K562 (cell line): ENCODE measurements around the gene SLC6A1. TPM values are rescaled to one million over a fixed set of nuclear protein-coding genes. Genes with fewer than 3 reads are reported as not detected.
A peak's percentile ranks its signal among the peaks of the same experiment; 100 is the strongest.

Source experiments
- ATAC-seq: fragments of 200-7000 bp; cut with Tn5 transposase; 3 replicates; pipeline ENCODE4 v1.9.1; 2020; ENCODE audit warnings: moderate library complexity
- BruUV-seq: library from RNA; stranded (reverse); fragments of 400-500 nt; replicated peaks from 2 replicates; lab custom pipeline; 2021; lab: Mats Ljungman, UMichigan
- CTCF ChIA-PET: fragments of 300-600 bp; formaldehyde crosslinking; extraction: SDS; loops from one replicate; lab custom pipeline; 2021; ENCODE audit warnings: low intra/inter-chr PET ratio; lab: Yijun Ruan, JAX
- POLR2A ChIA-PET: fragments of 300-600, 350-650 bp; sonication (Branson Sonifier 250); formaldehyde crosslinking; extraction: SDS; loops from one replicate; lab custom pipeline; 2021; ENCODE audit warnings: antibody characterized with exemption, inconsistent platforms; lab: Yijun Ruan, JAX
- DNase-seq, 4 experiments: peaks; one replicate each; pipeline versions ENCODE4 v3.0.0 to v3.0.0-alpha.2; 2011 to 2018; ENCODE audit warnings: low spot score in 3 of 4, mixed read lengths in 3 of 4; ENCODE audit errors: extremely low read depth in 1 of 4
- FAIRE-seq: peaks from 2 replicates; lab custom pipeline; 2011; peaks lifted over from hg19 to GRCh38; lab: Jason Lieb, UNC
- H2AFZ ChIP-seq: 2 replicates; pipeline ENCODE4 v1.6.0; 2011; ENCODE audit warnings: low read depth, low read length, control low read depth, inconsistent platforms
- H3K27ac ChIP-seq: fragments of 200-600 bp; 3 replicates; pipeline ENCODE4 v1.8.0; 2011; ENCODE audit warnings: low read depth, mild to moderate bottlenecking, control low read depth, inconsistent platforms, low read length, moderate library complexity, mixed read lengths; ENCODE audit errors: extremely low read depth
- H3K27me3 ChIP-seq, 2 experiments: fragments of 300-600 bp in 1 of 2; 2 replicates in 1 of 2; 3 replicates in 1 of 2; pipeline versions ENCODE4 v1.6.0 to v1.8.0; 2011; ENCODE audit warnings: inconsistent platforms in 2 of 2, low read length in 2 of 2, mild to moderate bottlenecking in 1 of 2, mixed read lengths in 1 of 2, moderate library complexity in 1 of 2; ENCODE audit not compliant: control insufficient read depth in 2 of 2, insufficient read depth in 2 of 2
- H3K36me3 ChIP-seq: fragments of 300-600 bp; 3 replicates; pipeline ENCODE4 v1.8.0; 2011; ENCODE audit warnings: mild to moderate bottlenecking, low read length, inconsistent platforms; ENCODE audit not compliant: control insufficient read depth, insufficient read depth
- H3K4me1 ChIP-seq, 2 experiments: fragments of 200-600 bp in 1 of 2; replicated peaks in 1 of 2; 2 replicates in 1 of 2; 3 replicates in 1 of 2; pipeline versions ENCODE4 v1.5.1 to v1.8.0; 2011; ENCODE audit warnings: inconsistent platforms in 2 of 2, low read length in 2 of 2, mild to moderate bottlenecking in 1 of 2, mixed read lengths in 1 of 2, moderate library complexity in 1 of 2; ENCODE audit not compliant: control insufficient read depth in 2 of 2, insufficient read depth in 2 of 2
- H3K4me2 ChIP-seq: 2 replicates; pipeline ENCODE4 v1.6.1; 2011; ENCODE audit warnings: low read length, control low read depth, inconsistent platforms, mixed read lengths; ENCODE audit not compliant: insufficient read depth
- H3K4me3 ChIP-seq: fragments of 200-600 bp; sonication (generic), shearing (Covaris generic); 2 replicates; pipeline ENCODE4 v1.5.1; 2016; ENCODE audit warnings: control low read depth, inconsistent platforms
- H3K79me2 ChIP-seq: fragments of 200-600 bp; 3 replicates; pipeline ENCODE4 v1.8.0; 2011; ENCODE audit warnings: low read length, inconsistent platforms; ENCODE audit not compliant: control insufficient read depth, insufficient read depth
- H3K9ac ChIP-seq, 2 experiments: 2 replicates each; pipeline versions ENCODE4 v1.6.0 to v1.6.1; 2011; ENCODE audit warnings: low read depth in 2 of 2, low read length in 2 of 2, control low read depth in 1 of 2, inconsistent platforms in 1 of 2, mild to moderate bottlenecking in 1 of 2, mixed read lengths in 1 of 2; ENCODE audit not compliant: insufficient read depth in 1 of 2
- H3K9me1 ChIP-seq: one replicate; pipeline ENCODE4 v1.6.0; 2011; ENCODE audit warnings: inconsistent platforms, mild to moderate bottlenecking, low read length, moderate library complexity; ENCODE audit not compliant: control insufficient read depth, insufficient read depth
- H3K9me3 ChIP-seq: replicated peaks from 2 replicates; pipeline ENCODE4 v1.5.1; 2011; ENCODE audit warnings: low read depth, low read length, inconsistent platforms; ENCODE audit not compliant: control insufficient read depth, insufficient read depth
- H4K20me1 ChIP-seq: replicated peaks from 2 replicates; pipeline ENCODE4 v1.6.1; 2011; ENCODE audit warnings: low read length, inconsistent platforms, mixed read lengths; ENCODE audit not compliant: control insufficient read depth, insufficient read depth
- FOSL1 ChIP-seq: fragments of 200-800 bp; sonication (Bioruptor generic); conservative IDR thresholded peaks from 2 replicates; pipeline ENCODE4 v1.6.1; 2016; ENCODE audit warnings: missing genetic modification characterization, missing compliant biosample characterization
- FOXK2 ChIP-seq, 2 experiments: fragments of 450-650 bp; IDR thresholded peaks in 1 of 2; conservative IDR thresholded peaks in 1 of 2; 2 replicates each; pipeline ENCODE4 v1.6.1; 2016; ENCODE audit warnings: low read depth in 2 of 2, mild to moderate bottlenecking in 1 of 2
- HIVEP1 ChIP-seq: fragments of 250-450 bp; sonication (Bioruptor Pico); IDR thresholded peaks from 2 replicates; pipeline ENCODE4 v1.4.0; 2020; ENCODE audit warnings: mild to moderate bottlenecking
- KDM1A ChIP-seq, 2 experiments: fragments of 450-650 bp; IDR thresholded peaks; 2 replicates each; pipeline ENCODE4 v1.6.1; 2016; ENCODE audit warnings: mild to moderate bottlenecking in 2 of 2
- RBM17 ChIP-seq: fragments of 200-400 bp; formaldehyde crosslinking; IDR thresholded peaks from 2 replicates; pipeline ENCODE4 v1.6.1; 2017; ENCODE audit warnings: low read depth, mild to moderate bottlenecking, low read length, borderline replicate concordance
- RBM25 ChIP-seq: fragments of 200-400 bp; formaldehyde crosslinking; IDR thresholded peaks from 2 replicates; pipeline ENCODE4 v1.6.1; 2018; ENCODE audit warnings: low read length, low read depth, moderate library complexity; ENCODE audit not compliant: severe bottlenecking
- RBM39 ChIP-seq: fragments of 200-400 bp; formaldehyde crosslinking; optimal IDR thresholded peaks from 2 replicates; pipeline ENCODE3; 2018; ENCODE audit warnings: low read depth, low read length
- SMAD3 ChIP-seq: fragments of 450-650 bp; formaldehyde crosslinking; conservative IDR thresholded peaks from 2 replicates; pipeline ENCODE4 v1.4.0; 2020; ENCODE audit warnings: mild to moderate bottlenecking
- SREBF1 ChIP-seq: fragments of 150-350 bp; IDR thresholded peaks from 2 replicates; pipeline ENCODE4 v1.6.1; 2014; ENCODE audit warnings: antibody characterized with exemption, low read depth, low read length, borderline replicate concordance
- ZKSCAN1 ChIP-seq: fragments of 150-350 bp; IDR thresholded peaks from 2 replicates; pipeline ENCODE4 v1.6.1; 2016; ENCODE audit warnings: low read depth, low read length
- whole genome bisulfite sequencing: fragments of 100-300 bp; shearing (Covaris generic); methylation state at CpG from one replicate; pipeline ENCODE4 v1.1.6; 2016; ENCODE audit warnings: low coverage, mixed read lengths; ENCODE audit not compliant: insufficient coverage; ENCODE audit errors: missing lambda C conversion rate; 5-methylcytosine and 5-hydroxymethylcytosine counted together
- in situ Hi-C: fragments of 300-500 bp; cut with MboI; formaldehyde crosslinking; loops from 4 replicates; pipeline ENCODE4 v1.15.0; 2018; ENCODE audit warnings: inconsistent platforms, mixed read lengths
- intact Hi-C: fragments of 100-400 bp; cut with micrococcal nuclease; formaldehyde crosslinking; loops from 2 replicates; pipeline ENCODE4 v1.14.2; 2022
- polyA plus RNA-seq, 8 experiments: library from polyadenylated mRNA; depleted of rRNA in 4 of 8; stranded (reverse) in 5 of 8; unstranded in 3 of 8; fragments of >200 nt; fragmentation: Nextera tagmentation in 2 of 8; fragmentation: Illumina TruSeq in 1 of 8; extraction: Ambion mirVana in 2 of 8; extraction: Trizol in 1 of 8; gene quantifications; 2 replicates each; pipeline versions ENCODE4 v1.2.1 to v1.2.3, GENCODE V29; 2011 to 2014; ENCODE audit warnings: inconsistent platforms in 1 of 8, missing spikeins in 1 of 8
- total RNA-seq, 7 experiments: library from RNA; depleted of rRNA in 6 of 7; stranded (reverse); fragments of >200 nt in 6 of 7; fragmentation: Illumina TruSeq in 2 of 7; extraction: Trizol in 2 of 7; gene quantifications; 2 replicates each; pipeline versions ENCODE4 v1.2.1 to v1.2.3, GENCODE V29; 2011 to 2021; ENCODE audit warnings: low replicate concordance in 1 of 7

SLC6A1 gene
- total and polyA plus RNA-seq, 9 of the 15 experiments (the other 6 are each of a cell fraction or from before 2014, with no cell fraction given): not detected

- ChIA-PET POLR2A (no interaction called here), CTCF (no interaction called here)
- Histone ChIP-seq H3K27me3 (peaks cover 9 to 53% of the 10 kb centered on the region in 2 experiments; a peak in 3 of 5 replicates), H3K4me1 (peaks cover 0 to 5% of the 10 kb centered on the region in 2 experiments; a peak in 2 of 5 replicates), H3K9me1 (no peaks in the 10 kb centered on the region), H3K79me2 (no peaks in the 10 kb centered on the region), H3K9me3 (no peaks in the 10 kb centered on the region), H2AFZ (no peak overlapping the region), H3K4me3 (no peak overlapping the region), H3K4me2 (no peak overlapping the region), H3K27ac (no peak overlapping the region), H4K20me1 (peaks cover 16% of the 10 kb centered on the region), H3K9ac (no peak overlapping the region), H3K36me3 (no peaks in the 10 kb centered on the region)
- WGBS: 3% methylated on average over 3 of the region's 3 CpGs
- DNase-seq: no peak
- FAIRE-seq: no peak
- intact Hi-C loops: no loop called here
- ATAC-seq: no peak
- in situ Hi-C loops: no loop called here
- BruUV-seq: no TSS peak
- TF ChIP-seq KDM1A (IDR thresholded peaks at IDR 0.05) (0 out of 4 replicates have a peak, but pooled peaks of 1 of the 2 experiments have one; percentile 12), RBM39 (no peak), RBM25 (peak; percentile 67), SREBF1 (no peak)
Observed at GRCh38 chr3:11001658-11002021, 9.1 kb downstream of the SLC6A1 start.

DNA sequence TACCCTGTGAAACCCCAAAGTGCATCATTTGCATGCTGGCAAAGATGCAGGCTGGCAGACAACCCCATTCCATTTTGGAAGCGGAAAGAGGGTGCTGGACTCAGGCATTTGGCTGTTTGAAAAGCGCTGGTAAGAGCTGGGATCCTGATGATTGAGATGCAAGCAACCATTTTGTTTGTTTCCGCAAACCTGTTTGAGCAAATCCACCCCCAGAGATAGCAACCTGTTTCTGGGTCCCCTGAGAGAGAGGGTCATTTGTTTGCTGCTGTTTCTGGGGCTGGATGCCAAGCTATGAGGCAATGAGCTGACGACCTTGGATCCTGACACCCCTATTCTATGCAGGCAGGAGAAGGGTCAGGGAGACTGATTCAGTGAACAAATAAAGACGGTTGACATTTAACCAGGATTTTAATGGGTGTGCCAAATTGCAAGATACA is 9.8 kb downstream of the SLC6A1 start:
- ChIA-PET CTCF (no interaction called here), POLR2A (no interaction called here)
- Histone ChIP-seq H3K27me3 (peaks cover 11 to 53% of the 10 kb centered on the region in 2 experiments; a peak in 4 of 5 replicates), H3K27ac (no peak overlapping the region), H3K9me1 (no peaks in the 10 kb centered on the region), H3K4me3 (no peak overlapping the region), H3K4me2 (no peak overlapping the region), H3K4me1 (peaks cover 0 to 5% of the 10 kb centered on the region in 2 experiments; a peak in 2 of 5 replicates), H3K9ac (no peak overlapping the region), H4K20me1 (peaks cover 21% of the 10 kb centered on the region), H3K36me3 (no peaks in the 10 kb centered on the region), H2AFZ (no peak overlapping the region), H3K9me3 (no peaks in the 10 kb centered on the region), H3K79me2 (no peaks in the 10 kb centered on the region)
- BruUV-seq: no TSS peak
- in situ Hi-C loops (no loop called here), intact Hi-C loops (no loop called here)
- no peak for TF ChIP-seq FOSL1 (tag)
- no peak for TF ChIP-seq RBM17
- TF ChIP-seq ZKSCAN1: no peak
- TF ChIP-seq SMAD3: no peak
- TF ChIP-seq FOXK2 (conservative IDR thresholded peaks at IDR 0.05 in 1 of 2, IDR thresholded peaks at IDR 0.05 in 1 of 2; ENCODE audit: low read depth in 2 of 2): no peak
- no peak for TF ChIP-seq HIVEP1 (CRISPR knock-in tag)
- ATAC-seq (no peak), DNase-seq (no peak), FAIRE-seq (no peak)
- 1% methylated on average over 5 of the region's 5 CpGs for WGBS
